GM12864 (cell line): ENCODE results near the gene FLACC1.
"Not testable (repeated sequence)": the region's sequence is repeated elsewhere in the genome, so short reads cannot be mapped to it uniquely, and the experiment has no call there.

Experiments used
- DNase-seq: peaks from one replicate; pipeline ENCODE4 v3.0.0-alpha.2; 2011; ENCODE audit warnings: low read depth
- H3K4me3 ChIP-seq: 2 replicates; pipeline ENCODE4 v1.5.1; 2011; ENCODE audit warnings: mild to moderate bottlenecking, low read depth, low read length, control low read depth
- TF ChIP-seq, protein P1 (sequence below): IDR thresholded peaks from 2 replicates; pipeline ENCODE4 v1.5.1; 2011; ENCODE audit warnings: low read depth, mild to moderate bottlenecking, moderate library complexity, low read length, control low read depth, inconsistent platforms; ENCODE audit errors: missing control alignments

The FLACC1 gene

DNA sequence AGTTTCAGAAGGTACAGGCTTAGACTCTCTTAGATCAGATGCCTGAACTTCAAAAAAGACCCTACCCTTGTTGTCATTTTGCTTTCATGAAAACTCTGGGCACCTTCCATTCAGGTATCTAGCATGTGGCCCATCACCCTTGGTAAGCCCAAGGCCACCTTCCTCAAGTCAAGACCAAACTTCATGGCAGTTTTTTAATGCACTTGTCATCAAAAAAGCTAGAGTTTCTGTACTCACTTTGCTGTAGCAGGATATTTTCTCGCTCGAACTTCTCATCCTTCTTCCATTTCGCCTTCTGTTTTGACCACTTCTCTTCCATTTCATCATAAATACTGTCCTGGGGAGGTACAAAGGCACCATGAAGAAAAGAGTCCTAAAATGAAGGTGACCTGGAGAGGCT is 48.2 kb downstream of the FLACC1 start:
- no peak overlapping the region for H3K4me3 ChIP-seq
- no peak for DNase-seq
- TF ChIP-seq, protein P1, sequence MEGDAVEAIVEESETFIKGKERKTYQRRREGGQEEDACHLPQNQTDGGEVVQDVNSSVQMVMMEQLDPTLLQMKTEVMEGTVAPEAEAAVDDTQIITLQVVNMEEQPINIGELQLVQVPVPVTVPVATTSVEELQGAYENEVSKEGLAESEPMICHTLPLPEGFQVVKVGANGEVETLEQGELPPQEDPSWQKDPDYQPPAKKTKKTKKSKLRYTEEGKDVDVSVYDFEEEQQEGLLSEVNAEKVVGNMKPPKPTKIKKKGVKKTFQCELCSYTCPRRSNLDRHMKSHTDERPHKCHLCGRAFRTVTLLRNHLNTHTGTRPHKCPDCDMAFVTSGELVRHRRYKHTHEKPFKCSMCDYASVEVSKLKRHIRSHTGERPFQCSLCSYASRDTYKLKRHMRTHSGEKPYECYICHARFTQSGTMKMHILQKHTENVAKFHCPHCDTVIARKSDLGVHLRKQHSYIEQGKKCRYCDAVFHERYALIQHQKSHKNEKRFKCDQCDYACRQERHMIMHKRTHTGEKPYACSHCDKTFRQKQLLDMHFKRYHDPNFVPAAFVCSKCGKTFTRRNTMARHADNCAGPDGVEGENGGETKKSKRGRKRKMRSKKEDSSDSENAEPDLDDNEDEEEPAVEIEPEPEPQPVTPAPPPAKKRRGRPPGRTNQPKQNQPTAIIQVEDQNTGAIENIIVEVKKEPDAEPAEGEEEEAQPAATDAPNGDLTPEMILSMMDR: no peak

DNA sequence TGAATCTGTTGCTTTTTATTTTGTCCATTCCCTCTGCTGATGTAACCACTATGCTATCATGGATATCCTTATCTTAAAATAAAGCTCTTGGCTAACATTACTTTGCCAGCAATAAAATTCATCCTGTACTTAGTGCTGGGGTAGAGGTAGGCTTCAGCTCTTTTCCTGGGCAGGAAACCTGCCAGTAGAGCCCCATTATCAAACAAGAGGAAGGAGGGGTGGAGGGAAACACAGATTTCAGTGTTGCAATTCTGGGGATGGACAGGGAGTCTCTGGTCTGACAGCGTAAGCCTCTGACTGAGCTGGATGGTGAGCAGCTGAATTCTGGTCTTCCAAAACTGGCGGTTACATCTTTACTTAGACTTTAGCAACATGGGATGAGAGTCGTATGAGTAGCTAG is 49.3 kb downstream of the FLACC1 start:
- DNase-seq: no peak
- TF ChIP-seq, protein P1: no peak
- no peak overlapping the region for H3K4me3 ChIP-seq

DNA sequence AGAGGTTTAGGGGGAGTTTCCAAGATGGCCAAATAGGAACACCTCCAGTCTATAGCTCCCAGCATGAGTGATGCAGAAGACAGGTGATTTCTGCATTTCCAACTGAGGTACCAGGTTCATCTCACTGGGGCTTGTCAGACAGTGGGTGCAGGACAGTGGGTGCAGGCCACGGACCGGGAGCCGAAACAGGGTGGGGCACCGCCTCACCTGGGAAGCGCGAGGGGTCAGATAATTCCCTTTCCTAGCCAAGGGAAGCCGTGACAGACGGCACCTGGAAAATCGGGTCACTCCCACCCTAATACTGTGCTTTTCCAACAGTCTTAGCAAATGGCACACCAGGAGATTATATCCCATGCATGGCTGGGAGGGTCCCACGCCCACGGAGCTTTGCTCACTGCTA is 57.2 kb downstream of the FLACC1 start:
- H3K4me3 ChIP-seq, DNase-seq: not testable (repeated sequence)

DNA sequence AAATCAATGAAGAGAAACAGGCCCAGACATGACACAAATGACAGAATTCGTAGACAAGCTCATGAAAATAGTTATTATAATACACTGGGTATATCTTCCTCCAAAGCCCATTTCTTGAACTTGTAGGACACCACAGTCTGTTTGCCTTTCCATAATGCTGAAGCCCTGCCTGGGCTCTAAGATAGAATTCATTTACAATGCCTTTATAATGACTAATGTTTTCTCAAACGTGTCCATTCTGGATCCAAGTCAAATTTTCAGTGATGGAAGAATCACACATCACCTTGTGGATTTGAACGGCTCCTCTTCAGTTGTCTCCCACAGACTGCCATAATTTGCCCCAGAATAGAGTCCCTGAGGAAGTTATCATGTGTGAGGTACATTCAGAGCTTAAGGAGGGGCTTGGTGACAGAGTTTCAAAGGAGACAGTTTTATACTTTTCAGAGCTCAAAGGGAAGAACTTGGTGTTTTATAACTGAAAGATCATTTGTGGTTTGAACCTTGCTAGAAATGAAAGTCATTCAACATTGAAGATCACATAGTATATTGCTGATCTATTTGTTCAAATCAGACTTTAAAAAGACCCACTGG is 58.6 kb downstream of the FLACC1 start:
- TF ChIP-seq, protein P1: no peak
- no peak for DNase-seq

DNA sequence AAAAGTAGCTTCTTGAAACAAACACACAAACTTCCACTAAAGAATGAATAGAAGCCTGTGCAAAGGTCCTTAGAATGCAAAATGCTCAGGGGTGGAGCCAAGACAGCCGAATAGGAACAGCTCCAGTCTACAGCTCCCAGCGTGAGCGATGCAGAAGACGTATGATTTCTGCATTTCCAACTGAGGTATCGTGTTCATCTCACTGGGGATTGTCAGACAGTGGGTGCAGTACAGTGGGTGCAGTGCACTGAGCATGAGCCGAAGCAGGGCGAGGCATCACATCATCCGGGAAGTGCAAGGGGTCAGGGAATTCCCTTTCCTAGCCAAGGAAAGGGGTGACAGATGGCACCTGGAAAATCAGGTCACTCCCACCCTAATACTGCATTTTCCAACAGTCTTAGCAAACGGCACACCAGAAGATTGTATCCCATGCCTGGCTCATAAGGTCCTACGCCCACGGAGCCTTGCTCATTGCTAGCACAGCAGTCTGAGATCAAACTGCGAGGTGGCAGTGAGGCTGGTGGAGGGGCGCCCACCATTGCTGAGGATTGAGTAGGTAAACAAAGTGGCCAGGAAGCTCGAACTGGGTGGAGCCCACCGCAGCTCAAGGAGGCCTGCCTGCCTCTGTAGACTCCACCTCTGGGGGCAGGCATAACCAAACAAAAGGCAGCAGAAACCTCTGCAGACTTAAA is 66.5 kb downstream of the FLACC1 start:
- H3K4me3 ChIP-seq, DNase-seq: not testable (repeated sequence)

More for the DNA sequence above, 58.6 kb downstream of the FLACC1 start:
- H3K4me3 ChIP-seq: no peak overlapping the region

DNA sequence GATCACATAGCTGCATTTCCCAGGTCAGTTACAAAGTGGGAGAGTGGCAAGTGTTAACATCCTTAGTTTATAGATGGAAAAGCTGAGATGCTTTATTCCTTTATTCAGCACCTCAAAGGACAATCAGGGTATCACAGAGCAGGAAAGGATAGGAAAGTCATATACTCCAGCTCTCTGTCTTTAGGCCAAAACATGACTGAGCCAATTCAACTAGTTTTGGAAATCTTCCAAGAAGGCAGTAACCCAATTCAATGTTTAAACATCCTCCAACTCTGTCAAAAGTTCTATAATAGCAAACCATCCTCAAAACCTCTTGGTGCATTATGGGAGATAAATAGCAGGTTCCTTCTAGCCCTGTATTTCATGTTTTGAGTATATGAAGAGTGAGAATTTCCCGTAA is 71.6 kb downstream of the FLACC1 start:
- TF ChIP-seq, protein P1: no peak
- no peak overlapping the region for H3K4me3 ChIP-seq
- no peak for DNase-seq

DNA sequence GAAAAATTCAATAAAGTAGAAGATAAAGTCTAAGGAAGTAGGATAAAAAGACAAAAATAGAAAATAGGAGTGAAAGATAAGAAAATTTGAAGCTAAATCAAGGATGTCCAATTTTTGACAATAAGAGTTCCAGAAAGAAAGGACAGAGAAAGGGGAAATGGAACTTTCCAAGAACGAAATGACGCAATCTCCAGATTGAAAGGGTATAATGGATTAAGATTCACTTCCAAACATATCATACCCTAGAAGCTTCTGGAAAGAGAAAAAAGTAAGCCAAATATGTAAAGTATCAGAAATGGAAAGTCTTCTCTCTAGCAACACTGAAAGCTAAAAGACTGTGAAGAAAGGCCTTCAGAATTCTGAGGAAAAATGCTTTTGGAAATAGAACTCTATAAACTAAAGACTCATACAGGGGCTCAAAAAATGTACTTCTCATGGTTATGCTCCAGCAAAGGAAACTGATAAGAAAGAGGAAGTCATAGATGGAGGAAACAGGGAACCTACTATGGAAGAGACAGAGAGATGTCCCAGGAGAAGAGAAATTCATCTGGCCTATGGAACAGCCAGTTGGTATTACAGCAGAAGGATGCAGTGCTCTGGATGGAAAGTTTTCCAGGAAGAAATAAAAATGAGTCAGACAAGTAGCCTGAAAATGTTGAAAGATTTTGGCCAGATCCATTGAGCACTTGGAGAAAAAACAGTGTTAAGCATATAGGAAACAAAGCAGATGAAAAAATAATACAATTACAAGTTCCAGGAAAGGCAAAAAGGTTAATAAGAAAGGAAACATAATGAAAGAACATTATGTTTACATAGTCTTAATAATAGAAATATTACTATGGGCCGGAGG is 76.7 kb downstream of the FLACC1 start:
- no peak overlapping the region for H3K4me3 ChIP-seq
- DNase-seq: no peak
- TF ChIP-seq, protein P1: no peak

DNA sequence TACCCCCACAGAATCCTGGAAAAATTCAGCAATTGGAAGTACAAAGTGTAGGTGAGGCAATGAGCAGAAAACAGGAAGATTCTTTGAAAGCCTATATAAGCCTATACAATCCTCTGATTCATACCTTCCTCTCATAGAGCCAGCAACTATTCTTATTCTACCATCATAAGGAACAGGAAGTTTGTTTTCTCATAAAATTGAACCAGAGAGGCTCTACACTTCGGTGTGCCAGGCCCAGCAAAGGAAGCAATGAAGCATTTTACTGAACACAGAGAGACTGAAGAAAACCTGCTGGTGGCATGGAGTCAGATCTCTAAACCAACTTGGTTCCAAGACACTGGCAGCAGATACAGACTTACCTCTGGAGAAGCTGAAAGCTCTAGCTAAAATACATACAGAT is 78.1 kb downstream of the FLACC1 start:
- TF ChIP-seq, protein P1: no peak
- DNase-seq: no peak
- H3K4me3 ChIP-seq: no peak overlapping the region
